ENCODE data around the gene LPAR2.

GRCh38 chr19:19632661-19633060 lies 4.6 kb upstream of the LPAR2 start:
- no peak for TF ChIP-seq CTCF (conservative IDR thresholded peaks at IDR 0.05; ENCODE audit: low read length)
- no peak for TF ChIP-seq EZH2phosphoT487 (IDR thresholded peaks at IDR 0.05; ENCODE audit: borderline replicate concordance)
